ENCODE measurements around the gene NAA25.

GRCh38 chr12:112153181-112153892 lies 44.8 kb upstream of the NAA25 start:
- TF ChIP-seq POLR2A (IDR thresholded peaks at IDR 0.05; ENCODE audit: low read depth, low read length) (no peak), TAF1 (IDR thresholded peaks at IDR 0.05; ENCODE audit: borderline replicate concordance, low read depth, low read length) (no peak)

Measured in GM12892 (cell line).